GM12878 (cell line): Measurements from ENCODE around the gene TMEM86B. TPM values are rescaled to one million over a fixed set of nuclear protein-coding genes. Genes with fewer than 3 reads are reported as not detected.

ENCODE experiments used
- ATAC-seq: fragments of 200-7000 bp; cut with Tn5 transposase; 3 replicates; pipeline ENCODE4 v1.9.1; 2020; ENCODE audit warnings: mild to moderate bottlenecking, moderate library complexity
- BruUV-seq: library from RNA; stranded (reverse); fragments of 400-500 nt; replicated peaks from 2 replicates; lab custom pipeline; 2021; lab: Mats Ljungman, UMichigan
- CTCF ChIA-PET: fragments of 300-600 bp; sonication (Branson Sonifier 250); formaldehyde crosslinking; extraction: SDS; loops from one replicate; lab custom pipeline; 2021; ENCODE audit warnings: inconsistent platforms; lab: Yijun Ruan, JAX
- POLR2A ChIA-PET: fragments of 350-600 bp; formaldehyde crosslinking; extraction: SDS; loops from one replicate; lab custom pipeline; 2021; ENCODE audit warnings: inconsistent platforms; lab: Charles Lee
- RAD21 ChIA-PET: fragments of 300-600 bp; sonication (Branson Sonifier 250); formaldehyde crosslinking; loops from one replicate; lab custom pipeline; 2023; ENCODE audit warnings: antibody characterized with exemption; ENCODE audit not compliant: unreplicated experiment; lab: Charles Lee
- SMC1A ChIA-PET: fragments of 300-600 bp; sonication (Branson Sonifier 250); formaldehyde crosslinking; loops from one replicate; lab custom pipeline; 2023; ENCODE audit not compliant: unreplicated experiment, uncharacterized antibody; lab: Charles Lee
- DNase-seq: peaks from one replicate; pipeline ENCODE4 v3.0.0-alpha.2; 2011; ENCODE audit warnings: low read depth, low spot score
- FAIRE-seq: peaks from 3 replicates; lab custom pipeline; 2011; peaks lifted over from hg19 to GRCh38; lab: Jason Lieb, UNC
- H2AFZ ChIP-seq: 2 replicates; pipeline ENCODE4 v1.6.0; 2011; ENCODE audit warnings: low read depth, low read length, control low read depth; ENCODE audit not compliant: control insufficient read depth
- H3K27ac ChIP-seq: 2 replicates; pipeline ENCODE4 v1.5.1; 2011; ENCODE audit warnings: control low read depth; ENCODE audit not compliant: control insufficient read depth, insufficient read depth
- H3K27me3 ChIP-seq, 2 experiments: replicated peaks in 1 of 2; 2 replicates each; pipeline versions ENCODE4 v1.6.0 to v1.6.1; 2011; ENCODE audit warnings: low read length in 1 of 2; ENCODE audit not compliant: control insufficient read depth in 2 of 2, insufficient read depth in 2 of 2
- H3K36me3 ChIP-seq, 2 experiments: 2 replicates each; pipeline ENCODE4 v1.5.1; 2011; ENCODE audit warnings: low read length in 1 of 2; ENCODE audit not compliant: control insufficient read depth in 2 of 2, insufficient read depth in 2 of 2
- H3K4me1 ChIP-seq: 2 replicates; pipeline ENCODE4 v1.6.1; 2011; ENCODE audit warnings: mild to moderate bottlenecking, low read length, moderate library complexity, mixed read lengths; ENCODE audit not compliant: control insufficient read depth, insufficient read depth
- H3K4me2 ChIP-seq: 2 replicates; pipeline ENCODE4 v1.6.0; 2011; ENCODE audit warnings: control low read depth; ENCODE audit not compliant: control insufficient read depth, insufficient read depth
- H3K4me3 ChIP-seq: fragments of 200-600 bp; sonication (generic); 2 replicates; pipeline ENCODE4 v1.5.1; 2016
- H3K79me2 ChIP-seq: 2 replicates; pipeline ENCODE4 v1.6.0; 2011; ENCODE audit warnings: low read length; ENCODE audit not compliant: control insufficient read depth, insufficient read depth
- H3K9ac ChIP-seq: 2 replicates; pipeline ENCODE4 v1.8.0; 2011; ENCODE audit warnings: low read length, control low read depth, mixed read lengths; ENCODE audit not compliant: control insufficient read depth, insufficient read depth
- H3K9me3 ChIP-seq: replicated peaks from 3 replicates; pipeline ENCODE4 v1.5.1; 2011; ENCODE audit warnings: mild to moderate bottlenecking, low read length; ENCODE audit not compliant: control insufficient read depth, insufficient read depth
- H4K20me1 ChIP-seq: 2 replicates; pipeline ENCODE4 v1.6.0; 2011; ENCODE audit not compliant: control insufficient read depth, insufficient read depth
- CBX3 ChIP-seq: fragments of 200-600 bp; sonication (generic); IDR thresholded peaks from 2 replicates; pipeline ENCODE4 v1.6.1; 2016; ENCODE audit warnings: low read depth, borderline replicate concordance
- E2F4 ChIP-seq: IDR thresholded peaks from 2 replicates; pipeline ENCODE4 v1.6.1; 2012; ENCODE audit warnings: low read depth, low read length, improper control_type of control experiment
- EGR1 ChIP-seq, 2 experiments: IDR thresholded peaks; 1 replicate in 1 of 2; 2 replicates in 1 of 2; pipeline ENCODE4 v1.6.1; 2011 to 2012; ENCODE audit warnings: low read depth in 2 of 2, low read length in 2 of 2, borderline replicate concordance in 1 of 2, mild to moderate bottlenecking in 1 of 2, moderate library complexity in 1 of 2
- IKZF2 ChIP-seq, 2 experiments: fragments of 450-650 bp; IDR thresholded peaks; 2 replicates each; pipeline ENCODE4 v1.6.1; 2017; ENCODE audit warnings: mild to moderate bottlenecking in 2 of 2, moderate library complexity in 2 of 2
- IRF4 ChIP-seq: IDR thresholded peaks from 2 replicates; pipeline ENCODE4 v1.6.1; 2011; ENCODE audit warnings: low read depth, low read length
- MEF2A ChIP-seq: IDR thresholded peaks from 2 replicates; pipeline ENCODE4 v1.6.1; 2011; ENCODE audit warnings: low read depth, mild to moderate bottlenecking, low read length, moderate library complexity; ENCODE audit not compliant: insufficient read depth
- RELB ChIP-seq: fragments of 450-650 bp; IDR thresholded peaks from 2 replicates; pipeline ENCODE4 v1.6.1; 2017; ENCODE audit warnings: low read depth, mild to moderate bottlenecking, moderate library complexity
- SMC3 ChIP-seq: IDR thresholded peaks from 2 replicates; pipeline ENCODE4 v1.6.1; 2011; ENCODE audit warnings: low read length, improper control_type of control experiment, borderline replicate concordance
- SP1 ChIP-seq: IDR thresholded peaks from one replicate; pipeline ENCODE4 v1.6.1; 2011; ENCODE audit warnings: low read depth, low read length
- ZBED1 ChIP-seq: IDR thresholded peaks from 2 replicates; pipeline ENCODE4 v1.6.1; 2016; ENCODE audit warnings: borderline replicate concordance
- ZNF274 ChIP-seq: IDR thresholded peaks from one replicate; pipeline ENCODE4 v1.8.0; 2011; ENCODE audit not compliant: insufficient read length, insufficient read depth
- WGBS: methylation state at CpG from one replicate; pipeline ENCODE4 v1.1.6; 2016; ENCODE audit warnings: low lambda C conversion rate; ENCODE audit not compliant: insufficient replicate concordance, insufficient coverage; ENCODE audit errors: missing lambda C conversion rate; 5-methylcytosine and 5-hydroxymethylcytosine counted together
- in situ Hi-C: fragments of 300-500 bp; cut with MboI; formaldehyde crosslinking; loops from 9 replicates; pipeline ENCODE4 v1.14.3; 2018; ENCODE audit warnings: mixed read lengths
- intact Hi-C: fragments of 100-400 bp; cut with micrococcal nuclease; formaldehyde crosslinking; loops from one replicate; pipeline ENCODE4 v1.14.2; 2022; ENCODE audit not compliant: unreplicated experiment
- polyA plus RNA-seq, 11 experiments: library from polyadenylated mRNA; depleted of rRNA in 4 of 11; unstranded in 6 of 11; stranded (reverse) in 5 of 11; fragments of >200 nt; fragmentation: Nextera tagmentation in 4 of 11; fragmentation: Illumina TruSeq in 1 of 11; extraction: Ambion mirVana in 4 of 11; extraction: Trizol in 1 of 11; gene quantifications; 1 replicate in 1 of 11; 2 replicates in 10 of 11; pipeline versions ENCODE4 v1.2.1 to v1.2.3, GENCODE V29; 2011 to 2016; ENCODE audit warnings: inconsistent platforms in 2 of 11, missing spikeins in 2 of 11, low read depth in 1 of 11
- total RNA-seq, 4 experiments: library from RNA; depleted of rRNA in 3 of 4; stranded (reverse); fragments of >200 nt in 3 of 4; fragmentation: Illumina TruSeq in 1 of 4; extraction: Trizol in 1 of 4; gene quantifications; 2 replicates each; pipeline versions ENCODE4 v1.2.1 to v1.2.3, GENCODE V29; 2013 to 2021
- TF ChIP-seq, protein P1 (sequence below): fragments of 450-650 bp; IDR thresholded peaks from 2 replicates; pipeline ENCODE4 v1.6.1; 2018; ENCODE audit warnings: mild to moderate bottlenecking, low read depth, moderate library complexity; ENCODE audit not compliant: partially characterized antibody
- TF ChIP-seq, protein P2 (sequence below): IDR thresholded peaks from 2 replicates; pipeline ENCODE4 v1.6.1; 2011; ENCODE audit warnings: borderline replicate concordance, low read depth, mild to moderate bottlenecking, moderate library complexity, mixed read lengths, low read length; ENCODE audit not compliant: insufficient read depth; ENCODE audit errors: extremely low read length

TMEM86B gene
- total and polyA plus RNA-seq, 10 of the 15 experiments (the other 5 are each of a cell fraction or from before 2014, with no cell fraction given): 0.26 to 10.6 (median 1.8) TPM

- ChIA-PET CTCF (no interaction called here), POLR2A (no interaction called here), SMC1A (no interaction called here), RAD21 (no interaction called here)
- ATAC-seq (no peak), FAIRE-seq (no peak)
- Histone ChIP-seq H3K9ac (no peak overlapping the region), H3K9me3 (no peaks in the 10 kb centered on the region), H3K4me3 (no peak overlapping the region), H3K36me3 (no peaks in the 10 kb centered on the region), H3K4me2 (no peak overlapping the region), H2AFZ (no peak overlapping the region)
- 44% methylated on average over 20 of the region's 20 CpGs for WGBS
- in situ Hi-C loops: no loop called here
- no peak for TF ChIP-seq ZBED1
- no peak for TF ChIP-seq E2F4
- no peak for TF ChIP-seq EGR1 (IDR thresholded peaks at IDR 0.05; ENCODE audit: borderline replicate concordance in 1 of 2, low read depth in 2 of 2, low read length in 2 of 2)
- no peak for TF ChIP-seq CBX3
- TF ChIP-seq, protein P1, sequence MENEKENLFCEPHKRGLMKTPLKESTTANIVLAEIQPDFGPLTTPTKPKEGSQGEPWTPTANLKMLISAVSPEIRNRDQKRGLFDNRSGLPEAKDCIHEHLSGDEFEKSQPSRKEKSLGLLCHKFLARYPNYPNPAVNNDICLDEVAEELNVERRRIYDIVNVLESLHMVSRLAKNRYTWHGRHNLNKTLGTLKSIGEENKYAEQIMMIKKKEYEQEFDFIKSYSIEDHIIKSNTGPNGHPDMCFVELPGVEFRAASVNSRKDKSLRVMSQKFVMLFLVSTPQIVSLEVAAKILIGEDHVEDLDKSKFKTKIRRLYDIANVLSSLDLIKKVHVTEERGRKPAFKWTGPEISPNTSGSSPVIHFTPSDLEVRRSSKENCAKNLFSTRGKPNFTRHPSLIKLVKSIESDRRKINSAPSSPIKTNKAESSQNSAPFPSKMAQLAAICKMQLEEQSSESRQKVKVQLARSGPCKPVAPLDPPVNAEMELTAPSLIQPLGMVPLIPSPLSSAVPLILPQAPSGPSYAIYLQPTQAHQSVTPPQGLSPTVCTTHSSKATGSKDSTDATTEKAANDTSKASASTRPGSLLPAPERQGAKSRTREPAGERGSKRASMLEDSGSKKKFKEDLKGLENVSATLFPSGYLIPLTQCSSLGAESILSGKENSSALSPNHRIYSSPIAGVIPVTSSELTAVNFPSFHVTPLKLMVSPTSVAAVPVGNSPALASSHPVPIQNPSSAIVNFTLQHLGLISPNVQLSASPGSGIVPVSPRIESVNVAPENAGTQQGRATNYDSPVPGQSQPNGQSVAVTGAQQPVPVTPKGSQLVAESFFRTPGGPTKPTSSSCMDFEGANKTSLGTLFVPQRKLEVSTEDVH: no peak
- TF ChIP-seq RELB: no peak
- no peak for TF ChIP-seq IKZF2 (IDR thresholded peaks at IDR 0.05)
- TF ChIP-seq, protein P2, sequence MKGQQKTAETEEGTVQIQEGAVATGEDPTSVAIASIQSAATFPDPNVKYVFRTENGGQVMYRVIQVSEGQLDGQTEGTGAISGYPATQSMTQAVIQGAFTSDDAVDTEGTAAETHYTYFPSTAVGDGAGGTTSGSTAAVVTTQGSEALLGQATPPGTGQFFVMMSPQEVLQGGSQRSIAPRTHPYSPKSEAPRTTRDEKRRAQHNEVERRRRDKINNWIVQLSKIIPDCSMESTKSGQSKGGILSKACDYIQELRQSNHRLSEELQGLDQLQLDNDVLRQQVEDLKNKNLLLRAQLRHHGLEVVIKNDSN: no peak
- no peak for TF ChIP-seq ZNF274
- TF ChIP-seq SMC3: no peak
- TF ChIP-seq MEF2A: no peak
- TF ChIP-seq SP1: no peak
- TF ChIP-seq IRF4: no peak
- TF ChIP-seq, all 136 proteins: peak for 0
- Histone ChIP-seq H4K20me1 (no peaks in the 10 kb centered on the region), H3K27me3 (no peaks in the 10 kb centered on the region; a peak in 1 of 4 replicates), H3K4me1 (peaks cover 12% of the 10 kb centered on the region), H3K79me2 (no peaks in the 10 kb centered on the region), H3K27ac (no peak overlapping the region)
- no peak for DNase-seq
- intact Hi-C loops: no loop called here
- no TSS peak for BruUV-seq
These were observed 46.8 kb downstream of the TMEM86B start for GRCh38 chr19:55181740-55182139.
